Left ventricle myocardium superior (tissue), 1 donor: ENCODE measurements around the gene PNKP. TPM values are rescaled to one million over a fixed set of nuclear protein-coding genes. Genes with fewer than 3 reads are reported as not detected.

Experiments
- ATAC-seq: fragments of 200-7000 bp; cut with Tn5 transposase; one replicate; pipeline ENCODE4 v1.9.1; 2020; ENCODE audit warnings: mild to moderate bottlenecking, moderate library complexity
- DNase-seq: peaks from one replicate; pipeline ENCODE4 v3.0.0-alpha.2; 2020
- intact Hi-C: fragments of 100-400 bp; cut with micrococcal nuclease; formaldehyde crosslinking; loops from one replicate; pipeline ENCODE4 v1.11.0; 2022
- total RNA-seq: library from RNA; stranded (reverse); fragmentation: NEBNext Ultra II Directional; extraction: Animal tissue kit (Norgen Biotek cat#: 25700); gene quantifications from one replicate; pipeline ENCODE4 v1.2.1, GENCODE V29; 2021
- donor health status: DM: no; HTN: yes; CAD: no; lungs with severe emphysema.

Gene PNKP
- total RNA-seq, 1 donor from 2014 or later, result 39.1 TPM

DNA sequence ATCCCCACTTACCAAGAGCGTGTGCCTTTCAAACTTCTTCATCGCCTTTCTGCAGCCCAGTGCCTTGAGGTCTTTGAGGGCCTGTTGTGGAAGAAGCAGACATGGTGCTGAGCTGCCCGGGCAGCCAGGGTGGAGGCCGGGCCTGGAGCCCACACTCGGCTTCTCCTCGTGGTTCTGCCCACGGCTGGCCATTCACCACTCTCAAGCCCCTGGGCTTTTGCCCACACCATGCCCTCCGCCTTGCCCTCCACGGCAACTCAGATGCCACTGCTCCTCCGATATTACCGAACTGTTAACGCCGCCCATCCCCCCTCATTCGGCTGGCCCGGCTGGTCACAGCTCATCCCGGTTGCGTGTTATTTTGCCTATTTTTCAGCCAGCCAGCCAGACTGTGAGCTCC is 24.0 kb upstream of the PNKP start:
- ATAC-seq (no peak), DNase-seq (no peak)
- intact Hi-C loops, result no loop called here

DNA sequence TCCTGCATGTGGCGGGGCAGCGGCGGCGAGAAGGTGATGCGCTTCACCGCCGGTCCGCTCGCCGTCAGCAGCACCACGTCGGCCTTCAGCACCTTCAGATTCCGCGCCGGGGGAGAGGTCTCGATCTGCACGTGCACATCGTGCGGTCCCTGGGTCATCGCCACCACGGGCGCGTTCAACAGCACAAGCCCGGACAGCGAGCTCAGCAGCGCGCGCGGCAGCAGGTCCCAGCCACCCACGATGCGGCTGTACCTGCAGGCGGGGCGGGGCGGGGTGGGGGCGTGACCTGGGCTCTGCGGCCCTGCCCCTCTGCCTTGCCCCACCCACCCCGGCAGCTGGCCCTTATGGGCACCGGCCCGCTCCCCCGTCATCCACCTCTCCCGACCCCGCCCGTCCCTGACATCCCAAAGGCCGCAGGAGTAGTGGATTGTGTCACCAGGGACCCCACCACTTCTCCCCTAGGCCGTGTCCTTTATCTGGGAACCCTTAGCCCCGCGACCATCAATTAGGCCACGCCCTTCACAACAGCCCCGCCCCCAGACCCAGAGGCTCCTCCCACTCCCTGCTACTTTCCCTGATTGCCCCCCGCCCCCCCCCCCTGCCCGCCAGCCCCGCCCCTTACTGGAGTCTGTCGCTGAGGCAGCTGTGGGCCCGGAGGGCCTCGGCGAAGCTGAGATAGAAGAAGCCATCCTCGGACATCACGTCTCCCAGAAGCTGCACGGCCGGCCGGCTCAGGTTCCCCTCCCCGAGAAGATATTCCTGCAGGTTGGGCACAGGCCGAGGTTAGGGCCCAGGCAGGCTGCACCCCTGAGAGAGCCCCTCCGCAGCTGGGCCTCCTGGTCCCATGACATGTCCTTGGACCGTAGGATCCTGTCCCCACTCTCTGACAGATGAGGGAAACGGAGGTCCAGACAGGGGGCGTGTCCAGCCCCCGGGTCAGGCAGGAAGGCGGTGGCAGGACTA is 23.3 kb upstream of the PNKP start:
- no peak for DNase-seq

DNA sequence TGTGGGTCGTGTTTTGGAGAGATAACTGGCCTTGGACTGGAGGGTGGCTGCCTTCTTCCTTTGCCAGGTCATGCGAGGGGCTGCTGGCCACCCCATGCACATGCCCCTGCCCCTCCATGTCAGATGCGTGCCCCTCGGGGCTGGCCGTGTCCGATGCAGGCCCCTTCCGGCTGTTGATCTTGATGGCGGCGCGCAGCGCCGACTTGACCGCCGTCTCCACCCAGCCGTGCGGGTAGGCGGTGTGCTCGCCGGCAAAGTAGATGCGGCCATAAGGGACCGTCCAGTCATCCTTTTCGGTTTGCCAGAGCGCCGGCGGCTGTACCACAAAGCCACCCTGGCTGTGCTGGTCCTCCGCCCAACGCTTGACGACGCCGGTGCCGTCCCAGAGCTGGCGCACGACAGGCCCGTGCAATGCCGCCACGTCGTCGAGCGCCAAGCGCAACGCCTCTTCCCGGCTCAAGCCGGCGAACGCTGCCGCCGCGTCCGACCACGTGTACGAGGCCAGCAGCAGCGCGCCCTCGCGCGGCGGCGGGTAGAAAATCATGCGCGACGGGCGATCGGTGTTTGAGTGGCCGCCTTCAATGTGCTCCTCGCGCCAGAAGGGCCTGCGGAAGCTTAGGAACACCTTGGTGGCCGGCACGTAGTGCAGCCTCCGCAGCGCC is 22.4 kb upstream of the PNKP start:
- peak; percentile 83 for DNase-seq
- intact Hi-C loops, result no loop called here
- peak; percentile 74 for ATAC-seq

More for the DNA sequence above, 23.3 kb upstream of the PNKP start:
- intact Hi-C loops, result no loop called here
- peak; percentile 31 for ATAC-seq

DNA sequence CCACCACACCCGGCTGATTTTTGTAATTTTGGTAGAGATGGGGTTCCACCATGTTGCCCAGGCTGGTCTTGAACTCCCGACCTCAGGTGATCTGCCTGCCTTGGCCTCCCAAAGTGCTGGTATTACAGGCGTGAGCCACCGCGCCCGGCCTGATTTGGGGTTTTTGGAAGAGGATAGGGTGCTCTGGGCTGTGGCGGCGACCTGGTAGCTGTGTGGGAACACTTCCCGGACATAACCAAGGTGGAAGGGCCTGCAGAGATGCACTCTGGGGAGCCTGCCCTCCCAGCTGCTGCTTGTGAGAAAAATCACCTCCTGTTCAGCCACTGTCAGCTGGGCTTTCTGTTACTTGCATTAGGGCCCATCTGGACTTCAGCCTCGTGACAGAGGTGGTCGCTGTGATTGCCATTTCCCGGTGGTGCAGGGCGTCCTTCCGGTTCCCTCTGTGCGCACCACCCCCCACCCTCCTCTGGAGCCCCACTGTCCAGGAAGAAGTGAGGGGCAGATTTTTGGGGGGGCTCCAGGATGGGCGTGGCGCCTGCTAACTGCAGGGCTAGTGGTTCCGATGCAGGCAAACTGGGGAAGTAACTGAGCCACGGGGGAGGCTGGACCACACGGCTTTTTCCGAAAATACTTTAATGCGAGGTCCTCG is 21.8 kb upstream of the PNKP start:
- ATAC-seq, result no peak
- intact Hi-C loops, result no loop called here
- DNase-seq, result no peak

DNA sequence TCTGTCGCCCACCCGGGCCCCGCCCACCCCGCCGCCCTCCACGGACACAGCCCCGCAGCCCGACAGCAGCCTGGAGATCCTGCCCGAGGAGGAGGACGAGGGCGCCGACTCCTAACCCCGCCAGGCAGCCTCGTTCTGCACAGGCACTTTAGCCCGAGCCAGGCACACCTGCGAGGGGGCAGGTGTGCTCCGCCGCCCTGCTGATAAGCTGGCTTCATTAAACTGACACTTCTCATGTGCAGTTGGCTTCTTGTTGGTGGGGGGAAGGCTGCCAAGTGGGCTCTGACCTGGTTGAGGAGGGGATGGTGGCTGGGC is 21.1 kb upstream of the PNKP start:
- ATAC-seq, result no peak
- DNase-seq, result no peak

DNA sequence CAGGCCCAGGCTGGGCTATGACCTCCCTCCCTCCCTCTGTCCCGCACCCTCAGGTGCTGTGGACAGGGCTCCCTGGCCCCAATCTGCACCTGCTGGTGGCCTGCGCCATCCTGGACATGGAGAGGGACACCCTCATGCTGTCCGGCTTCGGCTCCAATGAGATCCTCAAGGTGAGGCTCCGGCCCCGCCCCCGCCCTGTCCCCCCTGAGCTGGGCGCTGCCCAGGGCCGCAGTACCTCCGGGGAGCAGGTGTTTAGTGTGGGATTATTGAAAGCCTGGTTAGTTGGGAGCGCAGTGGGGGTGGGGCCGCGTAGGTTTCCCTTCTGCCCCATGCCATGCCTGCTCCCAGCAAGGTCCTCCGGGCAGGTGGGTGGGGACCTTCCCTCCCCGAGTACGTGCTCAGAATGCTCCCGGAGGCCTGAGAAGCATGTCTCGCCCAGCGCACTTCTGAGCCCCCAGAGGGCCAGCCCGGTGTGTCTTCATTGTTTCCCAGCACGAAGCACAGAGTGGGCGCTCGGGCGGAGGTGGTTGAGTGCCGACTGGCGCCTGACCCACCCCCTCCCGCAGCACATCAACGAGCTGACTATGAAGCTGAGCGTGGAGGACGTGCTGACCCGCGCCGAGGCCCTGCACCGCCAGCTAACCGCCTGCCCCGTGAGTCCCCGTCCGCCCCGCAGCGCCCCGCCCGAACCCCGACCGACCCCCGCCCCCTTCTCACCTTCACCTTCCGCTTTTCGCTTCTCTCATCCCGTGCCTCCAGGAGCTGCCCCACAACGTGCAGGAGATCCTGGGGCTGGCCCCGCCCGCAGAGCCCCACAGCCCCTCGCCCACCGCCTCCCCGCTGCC is 20.5 kb upstream of the PNKP start:
- intact Hi-C loops, result no loop called here
- ATAC-seq (no peak), DNase-seq (no peak)

More for the DNA sequence above, 21.1 kb upstream of the PNKP start:
- intact Hi-C loops, result no loop called here

DNA sequence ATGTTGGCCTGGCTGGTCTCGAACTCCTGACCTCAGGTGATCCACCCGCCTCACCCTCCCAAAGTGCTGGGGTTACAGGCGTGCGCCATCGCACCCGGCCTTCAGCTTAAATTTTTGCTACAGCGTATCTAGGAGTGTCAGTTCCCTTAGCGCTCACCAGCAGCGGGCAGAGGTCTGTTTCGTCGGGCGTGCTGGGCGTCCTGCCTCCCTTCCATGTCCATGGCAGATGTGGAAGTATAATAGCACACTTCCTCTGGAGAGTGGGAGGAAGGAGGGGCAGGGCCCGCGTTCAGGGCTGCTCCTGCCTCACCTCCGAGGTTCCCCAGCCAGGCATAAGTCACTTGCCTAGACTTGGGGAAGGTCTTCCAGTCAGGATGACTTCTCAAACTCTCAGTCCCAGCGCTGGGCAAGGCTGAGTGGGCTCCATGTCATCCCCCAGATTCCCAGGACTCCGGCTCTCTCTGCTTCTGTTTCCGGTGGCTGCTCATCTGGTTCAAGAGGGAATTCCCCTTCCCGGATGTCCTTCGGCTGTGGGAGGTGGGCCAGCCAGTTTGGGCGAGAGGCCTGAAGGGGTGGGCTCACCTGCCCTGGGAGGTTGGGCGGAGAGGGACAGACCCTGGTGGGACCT is 19.8 kb upstream of the PNKP start:
- intact Hi-C loops, result no loop called here
- DNase-seq (no peak), ATAC-seq (no peak)

DNA sequence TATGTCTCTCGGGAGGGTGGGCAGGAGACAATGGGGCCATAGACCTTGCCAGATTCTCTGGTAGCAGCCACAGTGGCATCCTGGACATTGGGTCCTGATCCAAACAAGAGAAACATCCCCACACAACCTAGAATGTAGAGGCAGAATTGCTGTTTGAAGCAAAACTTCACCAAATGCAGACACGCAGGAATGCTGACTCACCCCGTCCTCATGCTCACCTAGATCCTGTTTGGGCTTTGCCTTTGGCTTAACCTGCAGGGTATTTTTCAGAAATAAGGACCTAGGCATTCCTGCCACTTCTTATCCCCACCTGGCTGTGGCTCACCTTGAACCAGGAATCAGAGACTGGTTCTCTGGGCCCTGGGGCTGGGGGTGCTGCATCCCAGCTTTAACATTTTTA is 17.4 kb upstream of the PNKP start:
- intact Hi-C loops, result no loop called here
- no peak for ATAC-seq
- no peak for DNase-seq

DNA sequence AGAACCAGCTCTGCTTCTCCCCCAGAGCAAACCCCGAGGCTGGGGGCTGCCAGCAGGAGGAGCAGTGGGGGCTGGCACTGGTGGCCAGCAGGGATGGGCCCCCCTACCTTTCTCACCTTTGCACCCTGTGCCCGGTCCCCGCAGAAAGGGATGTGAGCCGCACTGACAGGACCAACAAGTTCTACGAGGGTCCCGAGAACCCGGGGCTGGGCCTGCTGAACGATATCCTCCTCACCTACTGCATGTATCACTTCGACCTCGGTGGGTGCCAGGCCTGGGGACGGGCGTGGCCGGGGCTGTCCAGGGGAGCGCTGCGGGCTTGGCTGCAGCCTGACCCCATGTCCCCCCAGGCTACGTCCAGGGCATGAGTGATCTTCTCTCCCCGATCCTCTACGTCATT is 16.7 kb upstream of the PNKP start:
- intact Hi-C loops, result no loop called here
- no peak for ATAC-seq
- DNase-seq, result no peak

DNA sequence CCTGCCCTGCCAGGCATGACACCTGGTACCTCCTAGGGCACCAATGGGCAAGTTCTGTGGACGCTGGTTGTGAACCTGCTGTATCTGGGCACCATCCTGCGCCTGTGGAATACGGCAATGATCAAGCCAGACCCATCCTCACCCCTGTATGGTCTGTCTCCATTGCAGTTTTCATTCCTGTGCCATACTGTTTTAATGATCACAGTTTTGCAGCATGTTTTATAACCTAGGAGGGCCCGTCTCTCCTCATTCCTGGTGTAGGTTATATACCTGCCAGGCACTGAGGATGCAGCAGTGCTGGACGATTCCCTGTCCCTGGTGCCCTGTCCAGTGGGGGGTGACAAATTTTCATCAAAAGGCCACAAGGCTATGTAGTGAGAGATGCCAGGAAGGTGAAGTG is 15.7 kb upstream of the PNKP start:
- no peak for DNase-seq
- no peak for ATAC-seq
- intact Hi-C loops, result no loop called here

DNA sequence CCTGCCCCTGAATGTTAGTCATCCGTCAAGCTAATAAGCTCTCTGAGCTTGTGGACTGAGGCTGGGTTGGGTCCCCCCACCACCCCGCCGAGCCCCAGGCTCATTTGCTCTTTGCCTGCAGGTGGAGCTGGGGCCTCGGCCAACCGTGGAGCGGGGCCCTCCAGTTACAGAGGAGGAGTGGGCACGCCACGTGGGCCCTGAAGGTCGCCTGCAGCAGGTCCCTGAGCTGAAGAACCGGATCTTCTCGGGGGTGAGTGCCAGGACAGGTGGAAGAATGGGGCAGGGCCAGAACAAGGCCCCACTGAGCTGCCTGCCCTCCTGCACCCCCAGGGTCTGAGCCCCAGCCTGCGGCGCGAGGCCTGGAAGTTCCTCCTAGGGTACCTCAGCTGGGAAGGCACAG is 15.3 kb upstream of the PNKP start:
- ATAC-seq (no peak), DNase-seq (no peak)
- intact Hi-C loops, result no loop called here

DNA sequence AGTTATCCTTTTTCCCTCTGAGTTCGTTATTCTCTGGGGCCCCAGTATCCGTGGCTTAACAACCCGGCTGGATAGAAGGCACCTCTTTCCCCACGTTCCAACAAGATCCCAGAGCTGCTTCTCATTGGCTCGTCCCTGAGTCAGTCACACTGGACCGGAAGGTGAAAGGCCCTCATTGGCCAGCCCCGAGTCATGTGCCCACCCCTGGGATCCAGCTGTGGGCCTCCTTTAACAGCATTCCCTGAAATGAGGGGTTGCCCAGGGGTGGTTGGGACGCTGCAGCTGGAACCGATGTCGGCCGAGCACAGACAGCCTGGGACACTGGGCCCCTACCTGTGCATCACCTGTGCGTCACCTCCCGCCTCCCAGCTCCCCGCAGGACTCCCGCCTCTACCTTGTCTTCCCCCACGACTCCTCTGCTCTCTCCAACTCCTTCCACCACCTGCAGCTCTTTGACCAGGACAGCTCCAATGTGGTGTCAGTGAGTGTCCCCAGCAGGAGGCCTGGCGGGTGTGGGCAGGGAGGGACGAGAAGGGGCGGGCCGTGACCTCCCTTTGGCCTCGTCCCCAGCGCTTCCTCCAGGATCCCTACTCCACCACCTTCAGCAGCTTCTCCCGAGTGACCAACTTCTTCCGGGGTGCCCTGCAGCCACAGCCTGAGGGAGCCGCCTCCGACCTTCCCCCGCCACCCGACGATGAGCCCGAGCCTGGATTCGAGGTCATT is 14.5 kb upstream of the PNKP start:
- DNase-seq (no peak), ATAC-seq (no peak)
- intact Hi-C loops, result no loop called here

DNA sequence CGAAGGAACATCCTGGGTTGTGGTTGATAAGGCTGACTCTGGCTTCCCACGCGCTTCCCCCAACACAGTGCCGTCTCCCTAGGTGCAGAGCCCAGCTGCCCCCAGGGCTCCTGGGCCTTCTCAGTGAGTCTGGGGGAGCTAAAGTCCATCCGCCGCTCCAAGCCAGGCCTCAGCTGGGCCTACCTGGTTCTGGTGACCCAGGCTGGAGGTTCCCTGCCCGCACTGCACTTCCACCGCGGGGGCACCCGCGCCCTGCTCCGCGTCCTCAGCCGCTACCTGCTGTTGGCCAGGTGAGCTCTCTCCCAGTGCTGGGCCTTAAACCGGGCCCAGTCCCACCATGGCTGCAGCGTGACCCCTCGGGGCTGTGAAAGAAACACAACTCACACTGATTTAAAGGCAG is 13.8 kb upstream of the PNKP start:
- no peak for ATAC-seq
- intact Hi-C loops, result no loop called here
- no peak for DNase-seq

DNA sequence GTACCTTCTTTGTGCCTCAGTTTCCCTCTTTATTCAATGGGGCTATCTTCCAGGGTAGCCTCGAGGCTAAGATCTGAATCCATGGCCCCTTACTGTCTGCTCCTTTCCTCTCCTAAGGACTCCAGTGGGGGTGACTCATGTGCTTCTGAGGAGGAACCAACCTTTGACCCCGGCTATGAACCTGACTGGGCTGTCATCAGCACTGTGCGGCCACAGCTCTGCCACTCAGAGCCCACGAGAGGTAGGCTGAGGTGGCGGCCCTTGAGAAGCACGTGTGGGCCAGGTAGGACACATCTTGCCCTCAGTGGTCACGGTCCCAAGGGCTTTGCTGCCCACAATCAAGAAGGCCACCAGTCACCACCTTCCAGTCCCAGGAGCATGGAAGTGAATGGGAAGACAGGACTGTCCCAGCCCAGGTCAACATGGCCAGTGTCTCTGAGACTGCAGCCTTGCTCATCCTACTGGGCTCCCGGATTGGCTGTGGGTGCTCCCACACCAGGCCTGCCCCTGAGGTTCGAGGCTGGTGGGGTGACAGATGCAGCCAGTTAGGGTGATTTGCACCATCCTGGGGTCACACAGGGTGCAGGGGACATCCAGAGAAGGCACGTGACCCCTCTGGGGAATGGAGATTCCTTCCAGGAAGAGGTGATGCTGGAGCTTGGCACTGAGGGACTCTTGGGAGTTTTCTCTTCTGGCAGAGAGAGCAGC is 12.9 kb upstream of the PNKP start:
- intact Hi-C loops, result no loop called here
- ATAC-seq, result no peak
- no peak for DNase-seq

DNA sequence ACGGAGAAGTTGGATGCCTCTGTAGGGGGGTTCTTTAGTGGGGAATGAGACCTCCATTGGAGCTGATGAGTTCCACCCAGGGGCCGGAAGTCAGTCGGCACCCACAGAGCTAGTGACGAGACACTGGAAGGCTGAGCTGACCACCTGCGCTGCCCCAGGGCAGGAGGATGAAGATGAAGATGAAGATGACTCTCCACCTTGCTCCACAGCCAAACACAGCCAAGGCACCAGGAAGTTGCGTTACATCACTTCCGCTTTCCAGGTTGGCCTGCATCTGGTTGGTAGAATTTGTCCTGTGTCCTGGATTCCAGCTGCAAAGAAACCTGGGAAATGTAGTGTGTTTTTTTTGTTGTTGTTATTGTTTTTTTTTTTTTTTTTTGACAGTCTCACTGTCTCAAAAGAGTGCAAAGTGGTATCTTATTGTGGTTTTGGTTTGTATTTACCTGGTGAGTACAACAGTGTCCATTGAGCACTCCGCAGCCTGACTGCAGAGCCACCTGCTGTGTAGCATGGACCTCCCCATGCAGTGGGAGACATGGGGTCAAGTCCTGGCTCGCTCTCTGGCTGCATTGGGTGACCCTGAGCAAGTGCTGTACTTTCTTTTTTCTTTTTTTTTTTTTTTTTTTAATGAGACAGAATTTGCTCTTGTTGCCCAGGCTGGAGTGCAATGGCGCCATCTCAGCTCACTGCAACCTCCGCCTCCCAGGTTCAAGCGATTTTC is 12.0 kb upstream of the PNKP start:
- intact Hi-C loops, result no loop called here
- no peak for DNase-seq

DNA sequence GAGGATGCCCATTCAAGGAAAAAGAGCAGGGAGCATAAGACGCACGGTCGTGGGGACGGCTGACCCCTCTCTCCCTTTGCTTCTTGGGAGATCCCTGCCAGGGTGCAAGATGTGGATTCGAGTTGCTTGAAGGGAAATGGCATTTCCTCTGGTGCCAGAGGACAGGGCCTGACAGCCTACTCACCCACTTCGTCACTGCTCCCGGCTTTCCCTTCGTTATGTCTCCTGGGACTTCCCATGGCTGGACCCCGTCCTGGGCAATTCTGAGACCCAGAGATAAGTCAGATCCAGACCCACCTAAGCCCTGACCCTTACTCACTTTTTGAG is 11.3 kb upstream of the PNKP start:
- intact Hi-C loops, result no loop called here
- ATAC-seq (no peak), DNase-seq (no peak)

More for the DNA sequence above, 12.0 kb upstream of the PNKP start:
- no peak for ATAC-seq
